ENCODE results near the gene MYL6. TPM values are rescaled to one million over a fixed set of nuclear protein-coding genes. Genes with fewer than 3 reads are reported as not detected.
A peak's percentile ranks its signal among the peaks of the same experiment; 100 is the strongest.
"Not testable (repeated sequence)": the region's sequence is repeated elsewhere in the genome, so short reads cannot be mapped to it uniquely, and the experiment has no call there.

MYL6 gene
- total RNA-seq, 1 experiment from 2014 or later, result 716 TPM

DNA sequence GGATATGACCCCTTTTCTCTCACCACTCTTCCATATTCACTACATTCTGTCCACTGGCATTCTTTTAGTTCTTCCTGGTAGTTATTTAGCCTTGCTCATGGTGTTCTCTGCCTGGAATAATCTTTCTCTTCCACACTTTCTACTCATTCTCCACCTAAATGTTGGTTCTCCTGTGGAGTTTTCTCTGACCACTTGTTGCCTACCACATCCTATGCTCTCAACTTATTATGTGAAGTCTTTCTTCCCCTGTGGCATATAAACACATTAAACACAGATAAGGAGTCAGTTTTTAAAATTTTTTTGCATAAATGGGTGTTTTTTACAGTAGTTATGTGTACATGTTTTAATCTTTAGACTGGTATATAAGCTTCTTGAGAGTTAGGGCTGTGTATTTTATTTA is 34.4 kb downstream of the MYL6 start:
- no TSS peak for BruUV-seq (replicated peaks)
- DNase-seq (ENCODE audit: unreplicated experiment), result no peak
- Mint-ChIP-seq H3K27me3 (ENCODE audit: insufficient read depth, unreplicated experiment) (no peaks in the 10 kb centered on the region), H3K36me3 (ENCODE audit: insufficient read depth, unreplicated experiment) (peaks cover 12% of the 10 kb centered on the region), H3K4me3 (ENCODE audit: unreplicated experiment) (no peak overlapping the region), H3K27ac (ENCODE audit: low read depth, unreplicated experiment) (no peak overlapping the region), H3K9me3 (ENCODE audit: unreplicated experiment) (no peaks in the 10 kb centered on the region), H3K4me1 (ENCODE audit: insufficient read depth, unreplicated experiment) (peaks cover 34% of the 10 kb centered on the region)
- ChIA-PET CTCF (interaction anchor here (0.6 to 6.6 kb wide), 18 partner anchors 10 to 258 kb away, joined by 3 to 83 read pairs (median 3); partner anchors contain the start of gene RNF41), POLR2A (interaction anchor here (0.6 to 7.9 kb wide), 5 partner anchors 29 to 298 kb away, joined by 3 to 140 read pairs (median 5); partner anchors contain the start of genes ESYT1, RNF41, RPL41 and ZC3H10)
- TF ChIP-seq, protein P1, sequence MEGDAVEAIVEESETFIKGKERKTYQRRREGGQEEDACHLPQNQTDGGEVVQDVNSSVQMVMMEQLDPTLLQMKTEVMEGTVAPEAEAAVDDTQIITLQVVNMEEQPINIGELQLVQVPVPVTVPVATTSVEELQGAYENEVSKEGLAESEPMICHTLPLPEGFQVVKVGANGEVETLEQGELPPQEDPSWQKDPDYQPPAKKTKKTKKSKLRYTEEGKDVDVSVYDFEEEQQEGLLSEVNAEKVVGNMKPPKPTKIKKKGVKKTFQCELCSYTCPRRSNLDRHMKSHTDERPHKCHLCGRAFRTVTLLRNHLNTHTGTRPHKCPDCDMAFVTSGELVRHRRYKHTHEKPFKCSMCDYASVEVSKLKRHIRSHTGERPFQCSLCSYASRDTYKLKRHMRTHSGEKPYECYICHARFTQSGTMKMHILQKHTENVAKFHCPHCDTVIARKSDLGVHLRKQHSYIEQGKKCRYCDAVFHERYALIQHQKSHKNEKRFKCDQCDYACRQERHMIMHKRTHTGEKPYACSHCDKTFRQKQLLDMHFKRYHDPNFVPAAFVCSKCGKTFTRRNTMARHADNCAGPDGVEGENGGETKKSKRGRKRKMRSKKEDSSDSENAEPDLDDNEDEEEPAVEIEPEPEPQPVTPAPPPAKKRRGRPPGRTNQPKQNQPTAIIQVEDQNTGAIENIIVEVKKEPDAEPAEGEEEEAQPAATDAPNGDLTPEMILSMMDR (IDR thresholded peaks at IDR 0.05; ENCODE audit: unreplicated experiment), result no peak
- intact Hi-C loops (cut with micrococcal nuclease), result loop anchor here (10.0 kb wide), 1 partner anchor 458 kb away; no protein-coding TSS in a partner anchor

DNA sequence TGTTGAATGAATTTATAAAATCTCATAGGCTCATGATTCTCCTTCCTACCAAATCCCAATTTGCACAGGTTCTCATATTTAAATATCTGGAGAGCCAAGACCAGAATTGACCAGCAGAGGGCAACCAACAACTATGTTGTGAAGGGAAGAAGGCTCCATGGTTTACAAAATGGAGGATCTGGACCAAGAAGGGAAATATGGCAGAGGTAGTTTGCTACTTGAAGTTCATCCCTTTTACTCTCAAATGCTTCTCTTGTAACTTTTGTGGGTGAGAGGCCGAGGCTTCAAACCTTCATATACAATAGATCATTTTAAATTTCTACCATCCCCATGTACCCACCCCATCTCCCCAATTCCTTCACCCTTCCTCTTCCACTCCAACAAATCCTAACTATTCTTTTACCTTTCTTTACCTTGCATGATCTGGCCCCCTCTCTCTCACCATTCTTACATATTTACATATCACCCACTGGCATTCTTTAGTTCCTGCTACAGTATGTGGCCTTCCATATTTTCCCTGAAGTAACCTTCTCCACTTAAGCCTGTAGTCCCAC is 34.9 kb downstream of the MYL6 start:
- CTCF ChIA-PET, result interaction anchor here (0.6 to 6.6 kb wide), 14 partner anchors 11 to 401 kb away, joined by 3 to 83 read pairs (median 4); partner anchors contain the start of gene RNF41
- intact Hi-C loops (cut with micrococcal nuclease), result loop anchor here (1.0 to 10.0 kb wide), 3 partner anchors 31 to 458 kb away; partner anchors contain the start of gene NABP2
- Mint-ChIP-seq H3K4me3 (ENCODE audit: unreplicated experiment) (no peak overlapping the region), H3K4me1 (ENCODE audit: insufficient read depth, unreplicated experiment) (peaks cover 32% of the 10 kb centered on the region), H3K36me3 (ENCODE audit: insufficient read depth, unreplicated experiment) (peaks cover 12% of the 10 kb centered on the region), H3K27ac (ENCODE audit: low read depth, unreplicated experiment) (peak overlapping the region; percentile 18), H3K27me3 (ENCODE audit: insufficient read depth, unreplicated experiment) (no peaks in the 10 kb centered on the region), H3K9me3 (ENCODE audit: unreplicated experiment) (no peaks in the 10 kb centered on the region)
- POLR2A ChIA-PET, result interaction anchor here (0.6 to 7.9 kb wide), 4 partner anchors 29 to 297 kb away, joined by 3 to 140 read pairs (median 56); partner anchors contain the start of genes RNF41, RPL41 and ZC3H10
- BruUV-seq (replicated peaks), result no TSS peak
- peak; percentile 87 for DNase-seq (ENCODE audit: unreplicated experiment)
- TF ChIP-seq, protein P1 (IDR thresholded peaks at IDR 0.05; ENCODE audit: unreplicated experiment), result peak; percentile 67

- peak; percentile 52 for DNase-seq (ENCODE audit: unreplicated experiment)
- Mint-ChIP-seq H3K27ac (ENCODE audit: low read depth, unreplicated experiment) (peak overlapping the region; percentile 46), H3K4me1 (ENCODE audit: insufficient read depth, unreplicated experiment) (peaks cover 21% of the 10 kb centered on the region)
- not testable (repeated sequence) for H3K27me3 Mint-ChIP-seq (ENCODE audit: insufficient read depth, unreplicated experiment); BruUV-seq (replicated peaks); H3K4me3 Mint-ChIP-seq (ENCODE audit: unreplicated experiment); H3K36me3 Mint-ChIP-seq (ENCODE audit: insufficient read depth, unreplicated experiment); H3K9me3 Mint-ChIP-seq (ENCODE audit: unreplicated experiment)
- CTCF ChIA-PET, result interaction anchor here (0.6 to 1.9 kb wide), 5 partner anchors 10 to 751 kb away, joined by 3 to 9 read pairs (median 5); no protein-coding TSS in a partner anchor
- intact Hi-C loops (cut with micrococcal nuclease), result loop anchor here (10.0 kb wide), 1 partner anchor 462 kb away; no protein-coding TSS in a partner anchor
- POLR2A ChIA-PET, result interaction anchor here (0.7 to 2.8 kb wide), 6 partner anchors 9 to 119 kb away, joined by 4 to 17 read pairs (median 5); partner anchors contain the start of genes CNPY2 and RNF41
Observed at GRCh38 chr12:56196818-56197550, 38.8 kb downstream of the MYL6 start.

GRCh38 chr12:56197921-56198635 is 39.9 kb downstream of the MYL6 start:
- H3K4me1 Mint-ChIP-seq (ENCODE audit: insufficient read depth, unreplicated experiment), result peaks cover 16% of the 10 kb centered on the region
- no peaks in the 10 kb centered on the region for H3K36me3 Mint-ChIP-seq (ENCODE audit: insufficient read depth, unreplicated experiment)
- no peak overlapping the region for H3K27ac Mint-ChIP-seq (ENCODE audit: low read depth, unreplicated experiment)
- H3K4me3 Mint-ChIP-seq (ENCODE audit: unreplicated experiment), result no peak overlapping the region
- no peak for DNase-seq (ENCODE audit: unreplicated experiment)
- intact Hi-C loops (cut with micrococcal nuclease), result loop anchor here (10.0 kb wide), 1 partner anchor 463 kb away; no protein-coding TSS in a partner anchor
- ChIA-PET CTCF (interaction anchor here (0.6 to 1.9 kb wide), 2 partner anchors 9 to 18 kb away, joined by 4 to 9 read pairs; no protein-coding TSS in a partner anchor), POLR2A (interaction anchor here (1.5 to 1.9 kb wide), 2 partner anchors 9 to 10 kb away, joined by 5 to 6 read pairs; no protein-coding TSS in a partner anchor)
- BruUV-seq (replicated peaks), result no TSS peak
- no peaks in the 10 kb centered on the region for H3K27me3 Mint-ChIP-seq (ENCODE audit: insufficient read depth, unreplicated experiment)
- TF ChIP-seq, protein P1 (IDR thresholded peaks at IDR 0.05; ENCODE audit: unreplicated experiment), result no peak
- no peaks in the 10 kb centered on the region for H3K9me3 Mint-ChIP-seq (ENCODE audit: unreplicated experiment)

All from MCF 10A (cell line).